Testis (tissue), 3 donors: ENCODE results near the gene LRRN1. TPM values are rescaled to one million over a fixed set of nuclear protein-coding genes. Genes with fewer than 3 reads are reported as not detected.

Experiments used
- DNase-seq: peaks from one replicate; pipeline ENCODE4 v3.0.0-alpha.2; 2019
- H3K27ac ChIP-seq, 2 donors: fragments of 200-600 bp; sonication (generic); one replicate each; pipeline ENCODE4 v1.5.1; 2019
- H3K27me3 ChIP-seq: fragments of 200-600 bp; sonication (generic); one replicate; pipeline ENCODE4 v1.5.1; 2019
- H3K36me3 ChIP-seq: fragments of 200-600 bp; sonication (generic); one replicate; pipeline ENCODE4 v1.5.1; 2017; ENCODE audit warnings: low read depth; ENCODE audit errors: missing control alignments
- H3K4me1 ChIP-seq: fragments of 200-600 bp; sonication (generic); one replicate; pipeline ENCODE4 v1.5.1; 2019
- H3K4me3 ChIP-seq, 2 donors: fragments of 200-600 bp; sonication (generic); one replicate each; pipeline ENCODE4 v1.5.1; 2017 to 2019
- H3K9me3 ChIP-seq: fragments of 200-600 bp; sonication (generic); one replicate; pipeline ENCODE4 v1.5.1; 2017
- CTCF ChIP-seq, 3 experiments: fragments of 450-650 bp in 2 of 3; fragments of 200-600 bp in 1 of 3; sonication (generic) in 1 of 3; IDR thresholded peaks; one replicate each; pipeline ENCODE4 v1.5.1; 2016 to 2019; ENCODE audit warnings: antibody characterized with exemption in 3 of 3, mild to moderate bottlenecking in 2 of 3, moderate library complexity in 1 of 3
- POLR2A ChIP-seq: fragments of 450-650 bp; IDR thresholded peaks from one replicate; pipeline ENCODE4 v1.6.1; 2017; ENCODE audit warnings: antibody characterized with exemption, mild to moderate bottlenecking, moderate library complexity
- WGBS, 2 donors: methylation state at CpG; one replicate each; pipeline ENCODE4 v1.1.5; 2018; 5-methylcytosine and 5-hydroxymethylcytosine counted together
- intact Hi-C: fragments of 100-400 bp; cut with DNase I; formaldehyde crosslinking; loops from one replicate; pipeline ENCODE4 v1.15.1; 2023; ENCODE audit warnings: low total_unique reads
- polyA plus RNA-seq: library from polyadenylated mRNA; stranded (reverse); fragments of 350-450 nt; fragmentation: Illumina TruSeq; extraction: RNeasy Lipid Tissue Mini Kit (QIAGEN cat#74804); gene quantifications from one replicate; pipeline ENCODE4 v1.2.3, GENCODE V29; 2014; ENCODE audit warnings: low read depth, low replicate concordance; ENCODE audit not compliant: insufficient read depth
- total RNA-seq, 2 donors: library from RNA; depleted of rRNA; stranded (reverse); fragments of >200 nt; gene quantifications; one replicate each; pipeline ENCODE4 v1.2.3, GENCODE V29; 2016

LRRN1 gene
- total and polyA plus RNA-seq, 3 donors from 2014 or later = 24.5 to 58.9 (median 51.3) TPM

GRCh38 chr3:3771094-3771493 lies 28.1 kb upstream of the LRRN1 start:
- no peak for TF ChIP-seq CTCF (IDR thresholded peaks at IDR 0.05)
- no peak for TF ChIP-seq POLR2A
- no peaks in the 10 kb centered on the region for H3K27me3 ChIP-seq
- no peaks in the 10 kb centered on the region for H3K9me3 ChIP-seq
- no peak overlapping the region for H3K4me3 ChIP-seq
- no peak overlapping the region for H3K27ac ChIP-seq
- no peak for DNase-seq
- intact Hi-C loops = no loop called here
- WGBS, 2 donors = 63 to 82% methylated on average over 3 of the region's 3 CpGs
- H3K36me3 ChIP-seq = no peaks in the 10 kb centered on the region
- no peaks in the 10 kb centered on the region for H3K4me1 ChIP-seq

DNA sequence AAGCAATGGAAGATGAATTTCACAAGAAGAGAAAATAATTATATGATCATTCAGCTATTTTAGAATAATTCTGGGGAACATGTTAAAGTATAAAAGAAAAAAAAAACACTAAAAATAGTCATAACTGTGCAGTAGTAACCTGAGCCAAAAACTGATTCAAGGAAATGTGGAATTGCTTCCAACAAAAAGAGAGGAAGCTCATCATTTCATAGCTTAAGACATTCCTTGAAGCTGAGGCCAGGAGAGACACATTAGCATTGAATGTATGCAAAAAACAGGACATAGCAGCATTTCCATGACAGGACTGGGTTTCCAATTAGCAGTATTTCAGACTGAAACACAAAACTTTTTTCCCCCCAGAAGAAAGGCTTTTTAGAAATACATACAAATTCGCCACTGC lies 27.7 kb upstream of the LRRN1 start:
- Histone ChIP-seq H3K4me3 (no peak overlapping the region), H3K27me3 (no peaks in the 10 kb centered on the region), H3K27ac (no peak overlapping the region), H3K9me3 (no peaks in the 10 kb centered on the region), H3K4me1 (no peaks in the 10 kb centered on the region), H3K36me3 (no peaks in the 10 kb centered on the region)
- TF ChIP-seq POLR2A (no peak), CTCF (IDR thresholded peaks at IDR 0.05) (no peak)
- 79 to 93% methylated on average over 1 of the region's 1 CpG for WGBS, 2 donors
- intact Hi-C loops = no loop called here
- DNase-seq = no peak

GRCh38 chr3:3772338-3772737 lies 26.9 kb upstream of the LRRN1 start:
- H3K27me3 ChIP-seq = no peaks in the 10 kb centered on the region
- no peaks in the 10 kb centered on the region for H3K4me1 ChIP-seq
- no peaks in the 10 kb centered on the region for H3K9me3 ChIP-seq
- 83 to 84% methylated on average over 1 of the region's 1 CpG for WGBS, 2 donors
- H3K4me3 ChIP-seq = no peak overlapping the region
- DNase-seq = no peak
- TF ChIP-seq POLR2A = no peak
- no peak for TF ChIP-seq CTCF (IDR thresholded peaks at IDR 0.05)
- H3K27ac ChIP-seq = no peak overlapping the region
- intact Hi-C loops = no loop called here
- no peaks in the 10 kb centered on the region for H3K36me3 ChIP-seq

- 86 to 92% methylated on average over 7 of the region's 7 CpGs for WGBS, 2 donors
- Histone ChIP-seq H3K36me3 (no peaks in the 10 kb centered on the region), H3K4me3 (no peak overlapping the region), H3K27ac (no peak overlapping the region), H3K27me3 (no peaks in the 10 kb centered on the region), H3K4me1 (no peaks in the 10 kb centered on the region), H3K9me3 (no peaks in the 10 kb centered on the region)
- TF ChIP-seq CTCF (IDR thresholded peaks at IDR 0.05) (no peak), POLR2A (no peak)
- no peak for DNase-seq
- intact Hi-C loops = no loop called here
Observed at GRCh38 chr3:3772920-3773319, 26.3 kb upstream of the LRRN1 start.

DNA sequence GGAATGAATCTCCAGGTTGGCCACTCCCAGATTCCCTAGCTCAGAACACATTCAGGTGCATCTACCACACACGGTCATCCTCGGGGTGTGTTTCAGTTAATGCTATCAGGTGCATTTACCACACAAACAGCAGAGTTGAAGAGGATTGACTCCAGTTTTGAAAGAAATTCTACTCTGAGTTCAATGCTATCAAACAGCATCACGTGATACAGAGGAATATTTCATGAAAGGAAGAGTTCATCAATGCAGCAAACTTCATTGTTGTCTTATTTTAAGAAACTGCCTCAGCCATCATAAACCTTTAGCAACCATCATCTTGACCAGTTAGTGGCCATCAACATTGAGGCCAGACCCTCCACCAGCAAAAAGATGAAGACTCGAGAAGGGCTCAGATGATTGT lies 22.6 kb upstream of the LRRN1 start:
- TF ChIP-seq POLR2A = no peak
- TF ChIP-seq CTCF (IDR thresholded peaks at IDR 0.05) = no peak
- Histone ChIP-seq H3K9me3 (no peaks in the 10 kb centered on the region), H3K4me3 (no peak overlapping the region), H3K27me3 (no peaks in the 10 kb centered on the region), H3K4me1 (no peaks in the 10 kb centered on the region), H3K36me3 (no peaks in the 10 kb centered on the region), H3K27ac (no peak overlapping the region)
- DNase-seq = no peak
- WGBS, 2 donors = 92 to 95% methylated on average over 4 of the region's 4 CpGs
- intact Hi-C loops = no loop called here
